IPS DF 6.9 (cell line): ENCODE measurements around the gene IFNA4.
"Not testable (repeated sequence)": the region's sequence is repeated elsewhere in the genome, so short reads cannot be mapped to it uniquely, and the experiment has no call there.

Experiments used
- DNase-seq: peaks from one replicate; pipeline ENCODE4 v3.0.0-alpha.2; 2013; ENCODE audit warnings: low read depth, low spot score
- H3K27ac ChIP-seq: one replicate; pipeline ENCODE4 v1.5.1; 2013; ENCODE audit warnings: low read length, control low read depth
- H3K27me3 ChIP-seq: 2 replicates; pipeline ENCODE4 v1.6.1; 2013; ENCODE audit warnings: mild to moderate bottlenecking, low read length; ENCODE audit not compliant: control insufficient read depth, insufficient read depth
- H3K36me3 ChIP-seq: 2 replicates; pipeline ENCODE4 v1.6.1; 2013; ENCODE audit warnings: low read length; ENCODE audit not compliant: control insufficient read depth, insufficient read depth
- H3K4me1 ChIP-seq: 2 replicates; pipeline ENCODE4 v1.6.1; 2013; ENCODE audit warnings: low read length; ENCODE audit not compliant: control insufficient read depth, insufficient read depth
- H3K4me3 ChIP-seq: 2 replicates; pipeline ENCODE4 v1.5.1; 2013; ENCODE audit warnings: mild to moderate bottlenecking, low read length
- H3K9me3 ChIP-seq: 2 replicates; pipeline ENCODE4 v1.6.1; 2013; ENCODE audit warnings: low read length, inconsistent platforms; ENCODE audit not compliant: control insufficient read depth, insufficient read depth
- WGBS: extraction: QIAGEN DNeasy Blood & Tissue Kit; methylation state at CpG from one replicate; pipeline ENCODE4 v1.1.7; 2013; ENCODE audit warnings: mixed read lengths, missing lambda C conversion rate; ENCODE audit not compliant: insufficient read length, insufficient coverage; 5-methylcytosine and 5-hydroxymethylcytosine counted together

Gene IFNA4

DNA sequence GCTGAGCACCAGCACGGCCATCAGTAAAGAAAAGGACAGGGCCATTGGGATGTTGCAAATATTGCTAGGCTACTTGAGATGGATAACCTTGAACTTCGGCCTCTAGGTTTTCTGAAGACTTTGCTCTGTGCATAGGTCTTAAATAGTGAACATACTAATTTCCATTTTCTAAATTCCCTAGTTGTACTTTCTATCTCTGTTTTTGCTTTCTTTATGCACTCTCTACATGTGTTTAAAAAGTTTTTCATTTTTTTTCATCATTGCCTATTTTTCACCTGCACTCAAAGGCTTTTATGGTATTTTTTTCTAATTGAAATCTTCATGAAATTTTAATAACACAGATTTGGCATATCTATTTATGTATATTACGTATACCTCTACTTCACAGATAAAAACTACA, at the start of gene IFNA4:
TSS of gene IFNA4 (minus strand) at position 101 of the 400 bp plus-strand sequence. CDS start at position 45, 56 bp downstream.
- H3K36me3 ChIP-seq: not testable (repeated sequence)

DNA sequence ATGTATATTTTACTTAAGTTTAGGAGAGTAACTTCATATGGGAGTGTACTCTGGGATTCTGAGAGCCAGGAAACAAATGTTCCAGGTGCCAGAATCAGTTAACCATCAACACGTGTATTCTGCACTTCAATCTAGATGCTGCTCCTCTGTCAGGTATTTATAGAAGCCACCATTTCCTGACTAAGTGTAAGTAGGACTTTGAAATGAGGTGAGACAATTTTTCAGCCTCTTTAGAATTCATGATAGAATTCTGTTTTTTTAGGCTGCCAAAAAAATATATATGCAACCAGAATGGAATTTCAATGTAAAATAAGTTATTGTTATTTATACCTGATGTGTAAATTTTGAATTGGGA, 49.0 kb upstream of the IFNA4 start:
- H3K27ac ChIP-seq, H3K9me3 ChIP-seq, DNase-seq, H3K4me3 ChIP-seq, H3K36me3 ChIP-seq, H3K4me1 ChIP-seq, H3K27me3 ChIP-seq: not testable (repeated sequence)
- no CpG with 5 or more reads among the region's 1 CpG for WGBS

More for the DNA sequence above, at the start of gene IFNA4:
- H3K27ac ChIP-seq, H3K4me3 ChIP-seq, H3K9me3 ChIP-seq, DNase-seq, H3K27me3 ChIP-seq, H3K4me1 ChIP-seq: not testable (repeated sequence)
- no CpG with 5 or more reads among the region's 3 CpGs for WGBS

DNA sequence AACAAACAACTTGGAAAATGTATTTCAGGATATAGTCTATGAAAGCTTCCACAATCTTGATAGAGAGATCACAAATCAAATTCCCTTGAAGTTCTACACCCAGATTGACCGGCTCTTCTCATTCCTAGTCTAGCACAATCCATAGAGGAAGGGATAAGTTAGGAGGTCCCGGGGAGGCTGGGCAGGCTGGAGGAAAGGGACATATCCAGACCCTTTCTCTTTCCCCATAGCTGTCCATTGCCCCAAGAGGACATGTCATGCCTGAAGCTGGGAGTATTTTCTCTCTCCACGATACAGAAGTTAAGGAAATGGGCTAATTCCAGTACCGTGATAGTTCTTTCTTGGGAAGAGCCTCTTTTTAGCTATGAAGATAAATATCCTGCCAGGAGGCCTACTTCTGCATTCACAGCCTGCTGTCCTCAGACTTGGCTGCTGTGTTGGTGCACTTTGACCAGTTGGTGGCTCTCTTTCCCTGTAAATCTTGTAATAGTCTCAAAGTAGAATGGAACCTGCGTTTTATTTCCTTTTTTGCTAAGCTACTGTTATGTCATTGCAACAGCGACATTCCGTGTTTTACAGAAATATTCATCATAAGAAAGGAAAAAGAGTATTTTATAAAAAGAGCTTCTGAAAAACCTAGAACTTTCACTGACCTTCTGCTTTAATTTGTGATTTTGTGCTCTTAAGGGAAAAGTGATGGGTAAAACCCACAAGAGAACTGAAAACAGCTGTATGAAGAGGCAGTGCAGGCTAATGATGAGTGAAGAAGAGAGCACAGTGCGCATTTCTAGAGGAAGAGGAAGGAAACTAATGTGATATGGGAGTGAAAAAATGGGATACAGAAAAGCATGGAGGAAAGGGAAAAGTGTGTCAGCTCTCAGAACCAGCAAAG, 48.3 kb upstream of the IFNA4 start:
- H3K9me3 ChIP-seq, DNase-seq, H3K4me3 ChIP-seq: not testable (repeated sequence)

DNA sequence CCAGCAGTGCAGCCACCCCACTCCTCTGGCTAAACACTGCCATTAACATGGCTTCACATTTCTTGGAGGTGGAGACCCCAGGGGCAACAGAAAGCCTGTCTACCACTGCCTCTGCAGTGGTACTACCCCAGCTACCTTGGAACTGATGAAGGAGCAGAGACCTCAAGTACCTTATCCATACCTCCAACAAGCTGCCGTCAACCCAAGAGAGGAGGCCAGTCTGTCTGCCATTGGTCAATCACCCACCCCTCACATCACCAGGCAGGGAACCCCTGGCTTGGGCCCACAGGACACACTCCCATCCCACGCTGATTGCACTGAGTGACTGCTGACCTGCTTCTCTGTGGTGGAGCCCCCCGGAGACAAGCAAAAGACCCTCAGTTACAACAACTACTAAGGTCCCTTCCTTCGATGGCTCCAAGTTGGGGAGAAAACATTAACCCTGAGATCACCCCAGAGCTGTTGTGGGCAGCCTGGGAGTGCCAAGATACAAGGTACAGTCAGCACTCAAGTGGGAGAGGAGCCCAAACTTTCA, 46.8 kb upstream of the IFNA4 start:
- H3K27me3 ChIP-seq: no peaks in the 10 kb centered on the region
- no CpG with 5 or more reads among the region's 4 CpGs for WGBS
- H3K4me1 ChIP-seq: no peaks in the 10 kb centered on the region
- H3K27ac ChIP-seq: no peak overlapping the region
- H3K36me3 ChIP-seq: no peaks in the 10 kb centered on the region
- H3K9me3 ChIP-seq: no peaks in the 10 kb centered on the region
- H3K4me3 ChIP-seq: no peak overlapping the region
- DNase-seq: no peak

More for the DNA sequence above, 48.3 kb upstream of the IFNA4 start:
- H3K27ac ChIP-seq, H3K36me3 ChIP-seq, H3K27me3 ChIP-seq, H3K4me1 ChIP-seq: not testable (repeated sequence)
- WGBS: no CpG with 5 or more reads among the region's 8 CpGs

DNA sequence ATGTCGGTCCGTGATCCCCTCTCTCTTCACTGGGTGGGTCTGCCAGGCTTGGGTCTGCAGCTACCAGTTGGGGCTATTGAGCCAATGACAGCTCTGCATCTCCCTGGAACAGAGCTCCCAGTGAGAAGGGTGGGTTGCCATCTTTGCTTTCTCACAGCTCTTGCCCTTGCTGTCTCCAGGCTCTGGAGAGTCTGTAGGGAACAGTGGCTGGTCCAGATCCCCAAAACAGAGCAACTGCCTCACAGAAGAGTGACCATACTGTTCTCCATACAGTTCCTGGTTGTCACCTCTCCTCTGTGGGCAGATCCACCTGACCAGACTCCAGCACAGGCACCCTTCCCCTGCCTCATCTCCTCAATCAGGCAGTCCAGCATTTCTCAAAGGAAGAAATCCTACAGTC, 45.9 kb upstream of the IFNA4 start:
- Histone ChIP-seq H3K4me3 (no peak overlapping the region), H3K36me3 (no peaks in the 10 kb centered on the region), H3K27me3 (no peaks in the 10 kb centered on the region), H3K4me1 (no peaks in the 10 kb centered on the region), H3K9me3 (no peaks in the 10 kb centered on the region), H3K27ac (no peak overlapping the region)
- no peak for DNase-seq
- no CpG with 5 or more reads among the region's 2 CpGs for WGBS

DNA sequence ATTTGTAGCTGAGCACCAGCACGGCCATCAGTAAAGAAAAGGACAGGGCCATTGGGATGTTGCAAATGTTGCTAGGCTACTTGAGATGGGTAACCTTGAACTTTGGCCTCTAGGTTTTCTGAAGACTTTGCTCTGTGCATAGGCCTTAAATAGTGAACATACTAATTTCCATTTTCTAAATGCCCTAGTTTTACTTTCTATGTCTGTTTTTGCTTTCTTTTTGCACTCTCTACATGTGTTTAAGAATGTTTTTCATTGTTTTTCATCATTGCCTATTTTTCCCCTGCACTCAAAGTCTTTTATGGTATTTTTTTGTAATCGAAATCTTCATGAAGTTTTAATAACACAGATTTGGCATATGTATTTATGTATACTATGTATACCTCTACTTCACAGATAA, 40.7 kb upstream of the IFNA4 start, which contains the start of gene IFNA17:
TSS of gene IFNA17 (minus strand) at position 101 of the 400 bp plus-strand sequence. CDS start at position 52, 49 bp downstream.
- no CpG with 5 or more reads among the region's 2 CpGs for WGBS
- Histone ChIP-seq H3K4me1 (no peaks in the 10 kb centered on the region), H3K27ac (no peak within 1 kb of the TSS), H3K4me3 (no peak within 1 kb of the TSS), H3K9me3 (no peaks in the 10 kb centered on the region), H3K27me3 (no peaks in the 10 kb centered on the region), H3K36me3 (no peaks in the 10 kb centered on the region)
- no peak for DNase-seq

DNA sequence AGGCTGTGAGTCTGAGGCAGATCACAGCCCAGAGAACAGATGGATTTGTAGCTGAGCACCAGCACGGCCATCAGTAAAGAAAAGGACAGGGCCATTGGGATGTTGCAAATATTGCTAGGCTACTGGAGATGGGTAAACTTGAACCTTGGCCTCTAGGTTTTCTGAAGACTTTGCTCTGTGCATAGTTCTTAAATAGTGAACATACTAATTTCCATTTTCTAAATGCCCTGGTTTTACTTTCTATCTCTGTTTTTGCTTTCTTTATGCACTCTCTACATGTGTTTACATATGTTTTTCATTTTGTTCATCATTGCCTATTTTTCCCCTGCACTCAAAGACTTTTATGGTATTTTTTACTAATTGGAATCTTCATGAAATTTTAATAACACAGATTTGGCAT, 29.8 kb upstream of the IFNA4 start, which contains the start of gene IFNA16:
TSS of gene IFNA16 (minus strand) at position 101 of the 400 bp plus-strand sequence. CDS start at position 95, 6 bp downstream.
- DNase-seq, H3K4me1 ChIP-seq, H3K9me3 ChIP-seq, H3K4me3 ChIP-seq, H3K36me3 ChIP-seq, H3K27ac ChIP-seq, H3K27me3 ChIP-seq: not testable (repeated sequence)
- no CpG with 5 or more reads among the region's 1 CpG for WGBS

DNA sequence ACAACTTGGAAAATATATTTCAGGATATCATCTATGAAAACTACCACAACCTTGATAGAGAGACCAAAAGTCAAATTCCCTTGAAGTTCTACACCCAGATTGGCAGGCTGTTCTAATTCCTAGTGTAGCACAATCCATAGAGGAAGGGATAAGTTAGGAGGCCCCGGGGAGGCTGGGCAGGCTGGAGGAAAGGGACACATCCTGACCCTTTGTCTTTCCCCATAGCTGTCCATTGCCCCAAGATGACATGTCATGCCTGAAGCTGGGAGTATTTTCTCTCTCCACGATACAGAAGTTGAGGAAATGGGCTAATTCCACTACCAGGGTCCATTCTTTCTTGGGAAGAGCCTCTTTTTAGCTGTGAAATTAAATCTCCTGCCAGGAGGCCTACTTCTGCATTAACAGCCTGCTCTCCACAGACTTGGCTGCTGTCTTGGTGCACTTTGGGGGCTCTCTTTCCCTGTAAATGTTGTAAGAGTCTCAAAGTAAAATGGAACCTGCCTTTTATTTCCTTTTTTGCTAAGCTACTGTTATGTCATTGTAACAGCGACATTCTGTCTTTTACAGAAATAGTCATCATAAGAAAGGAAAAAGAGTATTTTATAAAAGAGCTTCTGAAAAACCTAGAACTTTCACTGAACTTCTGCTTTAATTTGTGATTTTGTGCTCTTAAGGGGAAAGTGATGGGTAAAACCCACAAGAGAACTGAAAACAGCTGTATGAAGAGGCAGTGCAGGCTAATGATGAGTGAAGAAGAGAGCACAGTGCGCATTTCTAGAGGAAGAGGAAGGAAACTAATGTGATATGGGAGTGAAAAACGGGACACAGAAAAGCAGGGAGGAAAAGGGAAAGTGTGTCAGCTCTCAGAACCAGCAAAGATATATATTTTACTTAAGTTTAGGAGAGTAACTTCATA, 26.3 kb upstream of the IFNA4 start:
- WGBS: no CpG with 5 or more reads among the region's 5 CpGs
- not testable (repeated sequence) for H3K36me3 ChIP-seq, H3K4me3 ChIP-seq, DNase-seq, H3K27me3 ChIP-seq, H3K27ac ChIP-seq, H3K4me1 ChIP-seq, H3K9me3 ChIP-seq

DNA sequence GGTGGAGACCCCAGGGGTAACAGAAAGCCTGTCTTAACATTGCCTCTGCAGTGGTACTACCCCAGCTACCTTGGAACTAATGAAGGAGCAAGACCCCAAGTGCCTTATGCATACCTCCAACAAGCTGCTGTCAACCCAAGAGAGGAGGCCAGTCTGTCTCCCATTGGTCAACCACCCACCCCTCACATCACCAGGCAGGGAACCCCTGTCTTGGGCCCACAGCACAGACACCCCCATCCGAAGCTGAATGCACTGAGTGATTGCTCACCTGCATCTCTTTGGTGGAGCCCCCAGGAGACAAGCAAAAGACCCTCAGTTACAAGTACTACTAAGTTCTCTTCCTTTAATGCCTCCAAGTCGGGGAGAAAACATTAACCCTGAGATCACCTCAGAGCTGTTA, 24.8 kb upstream of the IFNA4 start:
- not testable (repeated sequence) for H3K4me1 ChIP-seq, H3K9me3 ChIP-seq, H3K4me3 ChIP-seq, DNase-seq, H3K27me3 ChIP-seq, H3K27ac ChIP-seq, H3K36me3 ChIP-seq
- WGBS: no CpG with 5 or more reads among the region's 2 CpGs

DNA sequence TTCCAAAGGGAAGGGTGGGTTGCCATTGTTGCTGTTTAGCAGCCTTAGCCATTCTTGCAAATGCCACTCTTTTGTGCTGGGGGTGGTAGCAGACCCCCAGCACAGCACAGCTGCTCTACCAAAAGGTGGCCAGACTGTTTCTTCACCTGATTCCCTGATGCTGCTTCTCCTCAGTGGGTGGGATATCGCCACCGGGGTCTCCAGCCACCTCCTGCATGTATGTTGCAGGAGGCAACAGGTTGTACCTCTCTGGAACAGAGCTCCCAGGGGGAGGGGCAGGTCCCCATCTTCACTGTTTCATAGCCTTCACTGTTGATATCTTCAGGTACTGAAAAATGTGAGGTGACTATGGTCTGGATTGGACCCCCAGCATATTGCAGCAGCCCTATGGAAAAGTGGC, 23.4 kb upstream of the IFNA4 start:
- not testable (repeated sequence) for H3K4me3 ChIP-seq, H3K9me3 ChIP-seq, H3K4me1 ChIP-seq, H3K27me3 ChIP-seq, DNase-seq, H3K36me3 ChIP-seq, H3K27ac ChIP-seq
- no CpG with 5 or more reads among the region's 2 CpGs for WGBS
